Effector memory CD8-positive, alpha-beta T cell (primary cell): ENCODE data around the gene UNC13D.
"Not testable (repeated sequence)": the region's sequence is repeated elsewhere in the genome, so short reads cannot be mapped to it uniquely, and the experiment has no call there.

Source experiments
- ATAC-seq: fragments of 150-1000 bp; cut with Tn5 transposase; replicated peaks from 2 replicates; pipeline ENCODE4 v1.10.0; 2021; ENCODE audit warnings: mild to moderate bottlenecking, moderate library complexity
- DNase-seq, 3 experiments: peaks; one replicate each; pipeline ENCODE4 v3.0.0; 2021
- H3K27ac Mint-ChIP-seq, 2 donors: one replicate each; pipeline ENCODE4 v1.8.0; 2022; ENCODE audit warnings: mild to moderate bottlenecking in 2 of 2, mixed read lengths in 2 of 2, moderate library complexity in 2 of 2
- H3K27me3 Mint-ChIP-seq, 2 donors: one replicate each; pipeline ENCODE4 v1.8.0; 2022; ENCODE audit warnings: mixed read lengths in 2 of 2
- H3K36me3 Mint-ChIP-seq: one replicate; pipeline ENCODE4 v1.8.0; 2022; ENCODE audit warnings: mild to moderate bottlenecking, moderate library complexity, mixed read lengths; ENCODE audit not compliant: insufficient read depth
- H3K4me1 Mint-ChIP-seq, 2 donors: one replicate each; pipeline ENCODE4 v1.8.0; 2022; ENCODE audit warnings: low read depth in 2 of 2, mixed read lengths in 2 of 2
- H3K4me3 Mint-ChIP-seq, 2 donors: one replicate each; pipeline ENCODE4 v1.8.0; 2022; ENCODE audit warnings: mild to moderate bottlenecking in 2 of 2, mixed read lengths in 2 of 2, moderate library complexity in 2 of 2
- H3K9me3 Mint-ChIP-seq, 2 donors: one replicate each; pipeline ENCODE4 v1.8.0; 2022; ENCODE audit warnings: mixed read lengths in 2 of 2

UNC13D gene

GRCh38 chr17:75851693-75851991, 7.4 kb upstream of the UNC13D start:
- peaks cover 48% of the 10 kb centered on the region for H3K36me3 Mint-ChIP-seq
- not testable (repeated sequence) for ATAC-seq, H3K27ac Mint-ChIP-seq, H3K4me3 Mint-ChIP-seq, H3K27me3 Mint-ChIP-seq, H3K9me3 Mint-ChIP-seq, DNase-seq
- peaks cover 23 to 29% of the 10 kb centered on the region in 2 donors for H3K4me1 Mint-ChIP-seq

GRCh38 chr17:75850928-75851692, 6.9 kb upstream of the UNC13D start:
- H3K4me3 Mint-ChIP-seq: no peak overlapping the region
- peaks cover 18 to 23% of the 10 kb centered on the region in 2 donors for H3K4me1 Mint-ChIP-seq
- H3K27ac Mint-ChIP-seq: no peak overlapping the region
- DNase-seq (no peak), ATAC-seq (no peak)
- H3K27me3 Mint-ChIP-seq: no peaks in the 10 kb centered on the region
- H3K9me3 Mint-ChIP-seq: no peaks in the 10 kb centered on the region
- H3K36me3 Mint-ChIP-seq: peaks cover 46% of the 10 kb centered on the region

- Mint-ChIP-seq H3K27ac (no peak overlapping the region), H3K36me3 (peaks cover 52% of the 10 kb centered on the region), H3K4me3 (no peak overlapping the region), H3K9me3 (no peaks in the 10 kb centered on the region), H3K27me3 (no peaks in the 10 kb centered on the region), H3K4me1 (peaks cover 23 to 26% of the 10 kb centered on the region in 2 donors)
- DNase-seq (no peak), ATAC-seq (no peak)
Measured at GRCh38 chr17:75849724-75850123, 5.5 kb upstream of the UNC13D start.

- Mint-ChIP-seq H3K27ac (no peak overlapping the region), H3K4me3 (no peak overlapping the region), H3K9me3 (no peaks in the 10 kb centered on the region), H3K4me1 (peaks cover 18 to 25% of the 10 kb centered on the region in 2 donors), H3K27me3 (no peaks in the 10 kb centered on the region), H3K36me3 (peaks cover 50% of the 10 kb centered on the region)
- DNase-seq (no peak), ATAC-seq (no peak)
Measured at GRCh38 chr17:75849279-75849646, 5.1 kb upstream of the UNC13D start.

- H3K4me1 Mint-ChIP-seq: peaks cover 16 to 24% of the 10 kb centered on the region in 2 donors
- H3K27ac Mint-ChIP-seq: peak overlapping the region in 1 of 2 donors; percentile 53
- peak; percentile 79 to 86 (median 82) for DNase-seq
- H3K4me3 Mint-ChIP-seq: no peak overlapping the region
- peaks cover 46% of the 10 kb centered on the region for H3K36me3 Mint-ChIP-seq
- no peaks in the 10 kb centered on the region for H3K27me3 Mint-ChIP-seq
- H3K9me3 Mint-ChIP-seq: no peaks in the 10 kb centered on the region
- peak; percentile 23 for ATAC-seq
Measured at GRCh38 chr17:75848523-75849278, 4.5 kb upstream of the UNC13D start.

- Mint-ChIP-seq H3K27ac (peak overlapping the region in 1 of 2 donors; percentile 53), H3K27me3 (no peaks in the 10 kb centered on the region), H3K9me3 (no peaks in the 10 kb centered on the region), H3K4me1 (peaks cover 10 to 25% of the 10 kb centered on the region in 2 donors), H3K36me3 (peaks cover 46% of the 10 kb centered on the region), H3K4me3 (no peak overlapping the region)
- ATAC-seq: no peak
- DNase-seq: no peak
Measured at GRCh38 chr17:75847614-75848522, 3.7 kb upstream of the UNC13D start.

GRCh38 chr17:75846692-75847613, 2.7 kb upstream of the UNC13D start:
- no peaks in the 10 kb centered on the region for H3K27me3 Mint-ChIP-seq
- peaks cover 14 to 30% of the 10 kb centered on the region in 2 donors for H3K4me1 Mint-ChIP-seq
- ATAC-seq: no peak
- DNase-seq: no peak
- H3K36me3 Mint-ChIP-seq: peaks cover 48% of the 10 kb centered on the region
- H3K27ac Mint-ChIP-seq: no peak overlapping the region
- H3K4me3 Mint-ChIP-seq: no peak overlapping the region
- no peaks in the 10 kb centered on the region for H3K9me3 Mint-ChIP-seq

GRCh38 chr17:75845933-75846691, 1.9 kb upstream of the UNC13D start:
- ATAC-seq (no peak), DNase-seq (no peak)
- Mint-ChIP-seq H3K36me3 (peaks cover 48% of the 10 kb centered on the region), H3K4me1 (peaks cover 16 to 27% of the 10 kb centered on the region in 2 donors), H3K9me3 (no peaks in the 10 kb centered on the region), H3K27ac (peak overlapping the region in 1 of 2 donors; percentile 92), H3K4me3 (peak overlapping the region in 1 of 2 donors; percentile 93), H3K27me3 (no peaks in the 10 kb centered on the region)

GRCh38 chr17:75845058-75845711, 981 bp upstream of the UNC13D start:
- H3K4me1 Mint-ChIP-seq: peaks cover 16 to 27% of the 10 kb centered on the region in 2 donors
- DNase-seq (peak; percentile 44 to 53 (median 50)), ATAC-seq (peak; percentile 40)
- H3K9me3 Mint-ChIP-seq: no peaks in the 10 kb centered on the region
- H3K27ac Mint-ChIP-seq: peak overlapping the region in 1 of 2 donors; percentile 92
- H3K27me3 Mint-ChIP-seq: no peaks in the 10 kb centered on the region
- peaks cover 48% of the 10 kb centered on the region for H3K36me3 Mint-ChIP-seq
- H3K4me3 Mint-ChIP-seq: peak overlapping the region; percentile 90 to 93

GRCh38 chr17:75844530-75845057, 390 bp upstream of the UNC13D start:
- H3K4me1 Mint-ChIP-seq: peaks cover 16 to 27% of the 10 kb centered on the region in 2 donors
- H3K27me3 Mint-ChIP-seq: no peaks in the 10 kb centered on the region
- peak; percentile 20 for ATAC-seq
- peaks cover 48% of the 10 kb centered on the region for H3K36me3 Mint-ChIP-seq
- H3K9me3 Mint-ChIP-seq: no peaks in the 10 kb centered on the region
- peak in 1 of 3 experiments; percentile 16 for DNase-seq
- H3K4me3 Mint-ChIP-seq: peak overlapping the region; percentile 90 to 93
- H3K27ac Mint-ChIP-seq: peak overlapping the region; percentile 92 to 95

- no peaks in the 10 kb centered on the region for H3K9me3 Mint-ChIP-seq
- H3K36me3 Mint-ChIP-seq: peaks cover 54% of the 10 kb centered on the region
- H3K4me3 Mint-ChIP-seq: peak overlapping the region; percentile 90 to 93
- DNase-seq: peak in 1 of 3 experiments; percentile 25
- ATAC-seq: peak; percentile 28
- H3K27ac Mint-ChIP-seq: peak overlapping the region; percentile 92 to 95
- peaks cover 9 to 22% of the 10 kb centered on the region in 2 donors for H3K4me1 Mint-ChIP-seq
- no peaks in the 10 kb centered on the region for H3K27me3 Mint-ChIP-seq
Measured at GRCh38 chr17:75842963-75843576, 1.1 kb downstream of the UNC13D start.
